Gastrocnemius medialis (tissue), 4 donors: Measurements from ENCODE around the gene TIMM17B. TPM values are rescaled to one million over a fixed set of nuclear protein-coding genes. Genes with fewer than 3 reads are reported as not detected.

Experiments
- ATAC-seq, 2 donors: fragments of 150-250 bp; one replicate each; pipeline ENCODE4 v1.9.1; 2016
- DNase-seq, 2 donors: peaks; one replicate each; pipeline ENCODE4 v3.0.0-alpha.2; 2019
- H3K27ac ChIP-seq, 4 donors: fragments of 200-600 bp; sonication (generic); 1 replicate in 1 of 4; 2 replicates in 3 of 4; pipeline ENCODE4 v1.5.1; 2016 to 2018; ENCODE audit warnings: mild to moderate bottlenecking in 2 of 4, moderate library complexity in 1 of 4
- H3K27me3 ChIP-seq, 3 donors: fragments of 200-600 bp; sonication (generic) in 2 of 3; 1 replicate in 1 of 3; 2 replicates in 2 of 3; pipeline versions ENCODE4 v1.5.1 to v1.6.0; 2016 to 2019; ENCODE audit warnings: mild to moderate bottlenecking in 1 of 3, moderate library complexity in 1 of 3
- H3K36me3 ChIP-seq, 2 donors: fragments of 200-600 bp; sonication (generic) in 1 of 2; one replicate each; pipeline ENCODE4 v1.5.1; 2017 to 2018
- H3K4me1 ChIP-seq, 2 donors: fragments of 200-600 bp; sonication (generic) in 1 of 2; one replicate each; pipeline ENCODE4 v1.5.1; 2016 to 2017; ENCODE audit warnings: mild to moderate bottlenecking in 2 of 2
- H3K4me3 ChIP-seq, 4 donors: fragments of 200-600 bp; sonication (generic) in 3 of 4; 1 replicate in 1 of 4; 2 replicates in 3 of 4; pipeline ENCODE4 v1.5.1; 2016 to 2019; ENCODE audit warnings: mild to moderate bottlenecking in 2 of 4
- H3K9me3 ChIP-seq, 3 donors: fragments of 200-600 bp; sonication (generic) in 2 of 3; 1 replicate in 1 of 3; 2 replicates in 2 of 3; pipeline ENCODE4 v1.5.1; 2016 to 2019
- POLR2A ChIP-seq, 2 donors: fragments of 450-650 bp; IDR thresholded peaks; one replicate each; pipeline ENCODE4 v1.6.1; 2017; ENCODE audit warnings: antibody characterized with exemption in 2 of 2, mild to moderate bottlenecking in 2 of 2, moderate library complexity in 2 of 2
- in situ Hi-C, 4 donors: fragments of 200-750 bp; cut with MboI; loops; one replicate each; pipeline versions ENCODE4 v1.15.0 to v1.8.0; 2017; ENCODE audit warnings: low sequenced_read_pairs in 4 of 4
- intact Hi-C: fragments of 100-400 bp; cut with DNase I; formaldehyde crosslinking; loops from one replicate; pipeline ENCODE4 v1.15.1; 2023; ENCODE audit warnings: low total_unique reads
- total RNA-seq, 4 donors: library from RNA; depleted of rRNA; stranded (reverse); fragments of >200 nt; gene quantifications; one replicate each; pipeline versions ENCODE4 v1.1.0 to v1.2.3, GENCODE V29; 2016
- TF ChIP-seq, protein P1 (sequence below), 5 experiments: fragments of 450-650 bp in 3 of 5; fragments of 200-600 bp in 2 of 5; sonication (generic) in 2 of 5; IDR thresholded peaks in 4 of 5; conservative IDR thresholded peaks in 1 of 5; 1 replicate in 4 of 5; 2 replicates in 1 of 5; pipeline ENCODE4 v1.5.1; 2016 to 2019; ENCODE audit warnings: antibody characterized with exemption in 5 of 5, mild to moderate bottlenecking in 3 of 5, moderate library complexity in 3 of 5

The TIMM17B gene
- total RNA-seq, 4 donors from 2014 or later, result 53.3 to 103 (median 68.5) TPM

DNA sequence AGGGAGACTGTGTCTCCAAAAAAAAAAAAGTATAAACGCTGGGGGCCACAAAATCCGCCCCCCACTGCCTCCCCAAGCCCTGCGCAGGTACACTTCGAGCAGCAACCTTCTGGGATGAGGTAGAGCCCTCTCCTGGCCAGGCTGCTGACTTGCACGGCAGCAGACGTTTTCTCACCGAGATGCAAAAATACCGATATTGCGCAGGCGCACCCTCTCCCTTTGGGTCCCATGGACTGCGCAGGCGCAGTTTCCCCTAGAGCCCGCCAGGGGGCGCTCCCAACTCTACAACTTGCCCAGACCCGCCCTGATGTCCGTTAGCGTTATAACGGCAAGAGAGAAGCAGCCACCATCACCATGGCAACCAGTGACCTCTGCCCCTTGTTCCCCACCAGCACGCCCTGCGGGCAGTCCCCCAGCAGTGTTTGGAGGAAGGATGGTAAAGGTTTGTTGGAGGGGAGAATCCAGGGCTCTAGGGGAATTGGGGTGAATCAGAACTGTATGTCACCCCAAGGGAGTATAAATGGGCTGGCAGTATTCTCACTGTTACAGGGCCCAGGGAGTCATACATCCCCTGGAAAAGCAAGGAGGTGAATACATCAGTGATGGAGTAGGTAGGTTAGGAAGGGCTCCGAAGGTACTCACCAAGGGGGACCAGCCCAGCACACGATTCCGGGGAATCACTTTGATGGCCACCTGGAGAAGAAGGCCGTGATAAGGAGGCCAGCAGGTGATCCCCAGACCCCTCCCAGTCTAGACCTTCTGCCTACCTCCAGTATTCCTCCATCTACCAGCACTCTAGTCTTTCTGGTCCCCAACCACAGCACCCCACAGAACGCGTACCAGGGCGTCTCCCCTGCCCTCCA, 19.8 kb upstream of the TIMM17B start:
- Histone ChIP-seq H3K27me3 (no peaks in the 10 kb centered on the region), H3K9me3 (no peaks in the 10 kb centered on the region), H3K4me1 (peaks cover 0 to 4% of the 10 kb centered on the region in 2 donors), H3K4me3 (peak overlapping the region in 1 of 4 donors; percentile 68), H3K36me3 (no peaks in the 10 kb centered on the region), H3K27ac (peak overlapping the region; percentile 31 to 89 (median 67))
- TF ChIP-seq, protein P1, sequence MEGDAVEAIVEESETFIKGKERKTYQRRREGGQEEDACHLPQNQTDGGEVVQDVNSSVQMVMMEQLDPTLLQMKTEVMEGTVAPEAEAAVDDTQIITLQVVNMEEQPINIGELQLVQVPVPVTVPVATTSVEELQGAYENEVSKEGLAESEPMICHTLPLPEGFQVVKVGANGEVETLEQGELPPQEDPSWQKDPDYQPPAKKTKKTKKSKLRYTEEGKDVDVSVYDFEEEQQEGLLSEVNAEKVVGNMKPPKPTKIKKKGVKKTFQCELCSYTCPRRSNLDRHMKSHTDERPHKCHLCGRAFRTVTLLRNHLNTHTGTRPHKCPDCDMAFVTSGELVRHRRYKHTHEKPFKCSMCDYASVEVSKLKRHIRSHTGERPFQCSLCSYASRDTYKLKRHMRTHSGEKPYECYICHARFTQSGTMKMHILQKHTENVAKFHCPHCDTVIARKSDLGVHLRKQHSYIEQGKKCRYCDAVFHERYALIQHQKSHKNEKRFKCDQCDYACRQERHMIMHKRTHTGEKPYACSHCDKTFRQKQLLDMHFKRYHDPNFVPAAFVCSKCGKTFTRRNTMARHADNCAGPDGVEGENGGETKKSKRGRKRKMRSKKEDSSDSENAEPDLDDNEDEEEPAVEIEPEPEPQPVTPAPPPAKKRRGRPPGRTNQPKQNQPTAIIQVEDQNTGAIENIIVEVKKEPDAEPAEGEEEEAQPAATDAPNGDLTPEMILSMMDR (IDR thresholded peaks at IDR 0.05 in 4 of 5, conservative IDR thresholded peaks at IDR 0.05 in 1 of 5), result peak; percentile 90 to 94 (median 91)
- TF ChIP-seq POLR2A (IDR thresholded peaks at IDR 0.05), result no peak
- in situ Hi-C loops (no loop called here), intact Hi-C loops (loop anchor here (1.0 to 5.0 kb wide), 3 partner anchors 26 to 240 kb away; partner anchors contain the start of gene OTUD5)
- peak; percentile 79 for ATAC-seq
- peak; percentile 75 to 89 for DNase-seq

DNA sequence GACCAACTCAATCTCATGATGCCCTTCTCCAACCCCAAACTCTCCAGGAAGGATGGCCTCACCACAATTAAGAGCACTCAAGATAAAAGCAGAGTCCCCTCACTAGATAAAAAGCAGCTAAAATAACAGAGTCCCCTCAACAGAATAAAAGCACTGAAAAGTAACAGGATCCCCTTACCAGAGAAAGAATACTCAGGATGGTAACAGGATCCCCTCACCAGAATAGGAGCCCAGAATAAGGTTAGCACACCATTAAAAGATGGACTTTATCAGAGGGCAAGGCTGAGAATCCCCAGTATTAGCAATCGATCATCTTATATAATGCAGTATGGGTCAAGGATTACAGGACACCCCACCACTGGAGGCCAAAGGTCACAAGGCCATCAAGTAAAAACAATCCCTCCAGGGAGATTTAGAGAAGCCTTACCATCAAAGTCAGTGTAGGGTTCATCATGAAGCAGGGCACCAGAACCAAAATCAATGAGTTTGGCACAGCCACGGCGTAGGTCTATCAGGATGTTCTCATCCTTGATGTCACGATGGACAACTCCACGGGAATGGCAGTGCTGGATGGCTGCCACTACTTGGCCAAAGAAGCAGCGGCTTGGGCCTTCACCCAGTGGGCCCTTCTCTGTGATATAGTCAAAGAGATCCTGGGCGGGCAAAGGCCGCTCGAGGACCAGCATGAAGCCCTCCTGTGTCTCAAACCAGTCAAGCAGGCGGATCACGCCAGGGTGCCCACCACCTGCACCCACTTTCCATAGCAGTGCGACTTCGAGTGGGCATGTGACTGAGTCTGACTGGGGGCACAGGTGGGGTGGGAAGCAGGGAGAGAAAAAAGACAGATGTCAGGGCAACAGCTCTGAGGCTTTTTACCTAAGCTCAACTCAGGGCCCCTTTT, 17.3 kb upstream of the TIMM17B start:
- no peak for TF ChIP-seq POLR2A (IDR thresholded peaks at IDR 0.05)
- TF ChIP-seq, protein P1 (IDR thresholded peaks at IDR 0.05 in 4 of 5, conservative IDR thresholded peaks at IDR 0.05 in 1 of 5), result no peak
- Histone ChIP-seq H3K27me3 (no peaks in the 10 kb centered on the region), H3K27ac (no peak overlapping the region), H3K36me3 (no peaks in the 10 kb centered on the region), H3K4me1 (peaks cover 7 to 13% of the 10 kb centered on the region in 2 donors), H3K9me3 (no peaks in the 10 kb centered on the region), H3K4me3 (no peak overlapping the region)
- intact Hi-C loops, result loop anchor here (5.0 kb wide), 1 partner anchor 238 kb away; no protein-coding TSS in a partner anchor
- DNase-seq (no peak), ATAC-seq (no peak)
- in situ Hi-C loops, result no loop called here

DNA sequence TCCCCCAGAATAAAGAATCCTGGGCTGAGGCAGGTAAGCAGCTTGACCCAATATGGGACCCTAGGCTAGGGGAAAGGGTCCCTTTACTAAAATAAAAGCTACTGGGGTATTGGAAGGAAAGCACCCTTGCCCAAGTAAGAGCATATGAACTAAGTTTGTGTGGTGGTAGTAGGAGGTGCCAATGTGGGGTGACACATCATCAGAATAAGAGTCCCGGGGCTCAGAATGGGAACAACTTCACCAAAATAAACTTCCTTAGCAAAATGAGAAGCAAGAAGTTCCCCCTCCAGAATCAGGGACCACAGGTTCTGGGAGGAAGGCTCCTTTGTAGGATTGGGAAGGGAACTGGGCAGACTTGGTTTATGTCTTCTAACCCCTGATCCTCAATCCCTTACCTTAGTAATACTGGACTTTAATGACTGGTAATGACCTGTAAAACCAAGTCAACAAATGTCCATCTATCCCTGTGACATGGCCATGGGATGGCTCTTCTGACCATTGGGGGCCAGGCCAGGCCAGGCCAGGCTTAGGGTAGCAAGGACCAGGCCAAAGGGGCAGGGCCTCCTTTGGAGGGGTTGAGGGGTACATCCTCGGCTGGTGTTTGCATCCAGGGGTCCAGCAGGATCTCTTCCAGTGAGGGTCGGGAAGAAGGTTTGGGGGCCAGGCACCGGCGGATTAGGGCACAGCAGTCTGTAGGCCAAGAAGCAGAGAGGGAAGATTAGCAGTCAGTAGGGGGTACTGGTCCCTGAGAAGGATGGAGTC, 16.2 kb upstream of the TIMM17B start:
- ATAC-seq, result no peak

More for the DNA sequence above, 16.2 kb upstream of the TIMM17B start:
- intact Hi-C loops (no loop called here), in situ Hi-C loops (no loop called here)
- peaks cover 7 to 8% of the 10 kb centered on the region in 2 donors for H3K4me1 ChIP-seq
- H3K4me3 ChIP-seq, result no peak overlapping the region
- H3K27me3 ChIP-seq, result no peaks in the 10 kb centered on the region
- no peaks in the 10 kb centered on the region for H3K36me3 ChIP-seq
- no peak overlapping the region for H3K27ac ChIP-seq
- H3K9me3 ChIP-seq, result no peaks in the 10 kb centered on the region
- DNase-seq, result no peak
- TF ChIP-seq POLR2A (IDR thresholded peaks at IDR 0.05), result no peak
- TF ChIP-seq, protein P1 (IDR thresholded peaks at IDR 0.05 in 4 of 5, conservative IDR thresholded peaks at IDR 0.05 in 1 of 5), result no peak
